ENCODE measurements around the gene APBA2.

- TF ChIP-seq CTCF (IDR thresholded peaks at IDR 0.05; ENCODE audit: low read length) (no peak), EZH2 (IDR thresholded peaks at IDR 0.05; ENCODE audit: borderline replicate concordance, low read length) (no peak)
These were observed 218.7 kb downstream of the APBA2 start for GRCh38 chr15:29104566-29104880.

All from OCI-LY1 (cell line).